Loucy (cell line): ENCODE data around the gene PCDHB3.

Experiments used
- CTCF ChIP-seq: fragments of 200-600 bp; sonication (generic); conservative IDR thresholded peaks from 2 replicates; pipeline ENCODE4 v1.5.1; 2014; ENCODE audit warnings: mild to moderate bottlenecking, antibody characterized with exemption, low read length
- EZH2phosphoT487 ChIP-seq: fragments of 200-600 bp; IDR thresholded peaks from 2 replicates; pipeline ENCODE4 v1.6.1; 2018; ENCODE audit warnings: antibody characterized with exemption, mild to moderate bottlenecking, moderate library complexity, borderline replicate concordance

DNA sequence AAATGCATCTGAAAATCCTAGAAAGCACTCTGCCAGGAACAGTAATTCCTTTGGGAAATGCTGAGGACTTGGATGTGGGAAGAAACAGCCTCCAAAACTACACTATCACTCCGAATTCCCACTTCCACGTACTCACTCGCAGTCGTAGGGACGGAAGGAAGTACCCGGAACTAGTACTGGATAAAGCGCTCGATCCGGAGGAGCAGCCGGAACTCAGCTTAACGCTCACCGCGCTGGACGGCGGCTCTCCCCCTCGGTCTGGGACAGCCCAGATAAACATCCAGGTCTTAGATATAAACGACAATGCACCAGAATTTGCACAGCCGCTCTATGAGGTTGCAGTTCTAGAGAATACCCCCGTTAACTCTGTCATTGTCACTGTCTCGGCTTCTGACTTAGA, 786 bp downstream of the PCDHB3 start:
- TF ChIP-seq CTCF (no peak), EZH2phosphoT487 (no peak)
